H9 (cell line): Measurements from ENCODE around the gene PREB. TPM values are rescaled to one million over a fixed set of nuclear protein-coding genes. Genes with fewer than 3 reads are reported as not detected.
A peak's percentile ranks its signal among the peaks of the same experiment; 100 is the strongest.

Experiments
- DNase-seq: peaks from one replicate; pipeline ENCODE4 v3.0.0-alpha.2; 2017
- H2AFZ ChIP-seq: one replicate; pipeline ENCODE4 v1.6.1; 2013; ENCODE audit warnings: mild to moderate bottlenecking, low read length, control low read depth, moderate library complexity
- H2AK5ac ChIP-seq: 2 replicates; pipeline ENCODE4 v1.6.1; 2013; ENCODE audit warnings: low read length, control low read depth, mixed read lengths; ENCODE audit not compliant: insufficient read length
- H2BK120ac ChIP-seq: one replicate; pipeline ENCODE4 v1.6.1; 2013; ENCODE audit warnings: low read depth, mild to moderate bottlenecking, low read length, control low read depth, inconsistent platforms; ENCODE audit not compliant: poor library complexity, severe bottlenecking
- H2BK12ac ChIP-seq: 2 replicates; pipeline ENCODE4 v1.6.1; 2013; ENCODE audit warnings: low read length, control low read depth, mixed read lengths, low read depth; ENCODE audit not compliant: insufficient read length
- H2BK15ac ChIP-seq: 2 replicates; pipeline ENCODE4 v1.6.1; 2013; ENCODE audit warnings: low read depth, low read length, control low read depth
- H2BK20ac ChIP-seq: one replicate; pipeline ENCODE4 v1.6.1; 2013; ENCODE audit warnings: low read depth, mild to moderate bottlenecking, low read length, control low read depth, inconsistent platforms; ENCODE audit not compliant: poor library complexity, severe bottlenecking
- H2BK5ac ChIP-seq: 2 replicates; pipeline ENCODE4 v1.6.1; 2013; ENCODE audit warnings: low read length, control low read depth, mixed read lengths; ENCODE audit not compliant: insufficient read length
- H3K14ac ChIP-seq: 2 replicates; pipeline ENCODE4 v1.6.1; 2013; ENCODE audit warnings: low read length, control low read depth; ENCODE audit not compliant: insufficient read depth
- H3K18ac ChIP-seq: 2 replicates; pipeline ENCODE4 v1.6.1; 2013; ENCODE audit warnings: low read depth, mild to moderate bottlenecking, mixed read lengths, low read length, control low read depth; ENCODE audit not compliant: insufficient read length
- H3K23ac ChIP-seq: 2 replicates; pipeline ENCODE4 v1.6.1; 2013; ENCODE audit warnings: low read length, control low read depth, mixed read lengths, low read depth; ENCODE audit not compliant: insufficient read length
- H3K23me2 ChIP-seq: 2 replicates; pipeline ENCODE4 v1.6.1; 2013; ENCODE audit warnings: low read depth, mild to moderate bottlenecking, mixed read lengths, low read length, control low read depth; ENCODE audit not compliant: insufficient read length, poor library complexity, severe bottlenecking
- H3K27ac ChIP-seq: 2 replicates; pipeline ENCODE4 v1.5.1; 2013; ENCODE audit warnings: low read length, control low read depth, mixed read lengths, low read depth; ENCODE audit not compliant: insufficient read length
- H3K27me3 ChIP-seq: 2 replicates; pipeline ENCODE4 v1.6.1; 2013; ENCODE audit warnings: low read length, control low read depth, inconsistent platforms; ENCODE audit not compliant: insufficient read depth
- H3K4ac ChIP-seq: 2 replicates; pipeline ENCODE4 v1.6.1; 2013; ENCODE audit warnings: low read depth, mild to moderate bottlenecking, control low read depth, inconsistent platforms, low read length, moderate library complexity
- H3K4me1 ChIP-seq: 2 replicates; pipeline ENCODE4 v1.6.1; 2013; ENCODE audit warnings: low read length, control low read depth, inconsistent platforms; ENCODE audit not compliant: insufficient read depth
- H3K4me2 ChIP-seq: 2 replicates; pipeline ENCODE4 v1.6.1; 2013; ENCODE audit warnings: low read length, control low read depth, mixed read lengths; ENCODE audit not compliant: insufficient read length, insufficient read depth
- H3K56ac ChIP-seq: 2 replicates; pipeline ENCODE4 v1.6.1; 2013; ENCODE audit warnings: low read depth, mild to moderate bottlenecking, mixed read lengths, low read length, control low read depth; ENCODE audit not compliant: insufficient read length
- H3K79me1 ChIP-seq: 2 replicates; pipeline ENCODE4 v1.6.1; 2013; ENCODE audit warnings: low read depth, mild to moderate bottlenecking, moderate library complexity, low read length, control low read depth, inconsistent platforms; ENCODE audit not compliant: insufficient read depth, poor library complexity, severe bottlenecking
- H3K79me2 ChIP-seq: 2 replicates; pipeline ENCODE4 v1.6.1; 2013; ENCODE audit warnings: low read length, control low read depth, inconsistent platforms; ENCODE audit not compliant: insufficient read depth
- H3K9ac ChIP-seq: 2 replicates; pipeline ENCODE4 v1.6.1; 2013; ENCODE audit warnings: low read length, control low read depth, mixed read lengths; ENCODE audit not compliant: insufficient read length; ENCODE audit errors: extremely low read depth
- H3K9me3 ChIP-seq: one replicate; pipeline ENCODE4 v1.6.1; 2013; ENCODE audit warnings: low read depth, low read length, inconsistent platforms; ENCODE audit not compliant: control insufficient read depth
- H3T11ph ChIP-seq: one replicate; pipeline ENCODE4 v1.6.1; 2013; ENCODE audit warnings: mild to moderate bottlenecking, low read length, control low read depth, inconsistent platforms
- H4K20me1 ChIP-seq: one replicate; pipeline ENCODE4 v1.6.1; 2013; ENCODE audit not compliant: control insufficient read depth, insufficient read length, insufficient read depth
- H4K5ac ChIP-seq: 2 replicates; pipeline ENCODE4 v1.6.1; 2013; ENCODE audit warnings: low read depth, mild to moderate bottlenecking, mixed read lengths, low read length, control low read depth; ENCODE audit not compliant: insufficient read length
- H4K8ac ChIP-seq: replicated peaks from 2 replicates; pipeline ENCODE4 v1.6.1; 2013; ENCODE audit warnings: low read length, control low read depth, mixed read lengths, low read depth; ENCODE audit not compliant: insufficient read length
- H4K91ac ChIP-seq: 2 replicates; pipeline ENCODE4 v1.6.1; 2013; ENCODE audit warnings: low read depth, mild to moderate bottlenecking, moderate library complexity, mixed read lengths, low read length, control low read depth; ENCODE audit not compliant: insufficient read length
- H3K27ac Mint-ChIP-seq, 3 experiments: 2 replicates in 2 of 3; 3 replicates in 1 of 3; pipeline ENCODE4 v1.8.0; 2020 to 2021; ENCODE audit warnings: mixed read lengths in 3 of 3, mild to moderate bottlenecking in 1 of 3, moderate library complexity in 1 of 3
- H3K27me3 Mint-ChIP-seq: 2 replicates; pipeline ENCODE4 v1.8.0; 2021; ENCODE audit warnings: low read depth, mild to moderate bottlenecking, moderate library complexity, mixed read lengths
- H3K36me3 Mint-ChIP-seq, 3 experiments: 2 replicates in 2 of 3; 3 replicates in 1 of 3; pipeline ENCODE4 v1.8.0; 2020 to 2021; ENCODE audit warnings: low read depth in 3 of 3, mixed read lengths in 3 of 3; ENCODE audit not compliant: insufficient read depth in 1 of 3
- H3K4me1 Mint-ChIP-seq, 2 experiments: 2 replicates each; pipeline ENCODE4 v1.8.0; 2020; ENCODE audit warnings: mixed read lengths in 2 of 2
- H3K4me3 Mint-ChIP-seq, 2 experiments: 2 replicates in 1 of 2; 3 replicates in 1 of 2; pipeline ENCODE4 v1.8.0; 2020 to 2021; ENCODE audit warnings: mild to moderate bottlenecking in 2 of 2, mixed read lengths in 2 of 2, moderate library complexity in 1 of 2
- H3K9me3 Mint-ChIP-seq, 2 experiments: 2 replicates in 1 of 2; 3 replicates in 1 of 2; pipeline ENCODE4 v1.8.0; 2020; ENCODE audit warnings: mild to moderate bottlenecking in 2 of 2, mixed read lengths in 2 of 2, moderate library complexity in 1 of 2
- CTCF ChIP-seq: fragments of 200-600 bp; sonication (generic); conservative IDR thresholded peaks from 3 replicates; pipeline ENCODE4 v1.8.0; 2021; ENCODE audit warnings: antibody characterized with exemption, mild to moderate bottlenecking
- WGBS: extraction: QIAGEN DNeasy Blood & Tissue Kit; methylation state at CpG from one replicate; pipeline ENCODE4 v1.1.7; 2013; ENCODE audit warnings: missing lambda C conversion rate, low lambda C conversion rate, mixed read lengths; ENCODE audit not compliant: insufficient read length; ENCODE audit errors: extremely low coverage; 5-methylcytosine and 5-hydroxymethylcytosine counted together
- total RNA-seq: library from RNA; stranded (reverse); gene quantifications from 2 replicates; pipeline ENCODE4 v1.2.1, GENCODE V29; 2021

Gene PREB
- total RNA-seq, 1 experiment from 2014 or later, result 43.6 TPM

- no peaks in the 10 kb centered on the region for H3K27me3 Mint-ChIP-seq
- peaks cover 0 to 1% (median 0%) of the 10 kb centered on the region in 3 experiments; a peak in 3 of 7 replicates for H3K36me3 Mint-ChIP-seq
- no peak overlapping the region for H3K14ac ChIP-seq
- no peak overlapping the region for H2BK20ac ChIP-seq
- no peak overlapping the region for H2BK5ac ChIP-seq
- WGBS, result no CpG with 5 or more reads among the region's 2 CpGs
- DNase-seq, result no peak
- no peak overlapping the region for H3K9ac ChIP-seq
- H2BK120ac ChIP-seq, result no peak overlapping the region
- no peak overlapping the region for H4K91ac ChIP-seq
- no peak overlapping the region for H2AFZ ChIP-seq
- H3K4me1 ChIP-seq, result no peaks in the 10 kb centered on the region
- no peak overlapping the region for H3K27ac Mint-ChIP-seq
- H3K18ac ChIP-seq, result no peak overlapping the region
- H3K4me2 ChIP-seq, result peak overlapping the region; percentile 22
- no peak overlapping the region for H4K5ac ChIP-seq
- no peak overlapping the region for H3K23ac ChIP-seq
- H3K27me3 ChIP-seq, result no peaks in the 10 kb centered on the region
- no peaks in the 10 kb centered on the region for H3K79me2 ChIP-seq
- H4K20me1 ChIP-seq, result peaks cover 3% of the 10 kb centered on the region
- H2BK12ac ChIP-seq, result no peak overlapping the region
- H2BK15ac ChIP-seq, result no peak overlapping the region
- H3K4me3 Mint-ChIP-seq, result no peak overlapping the region
- no peaks in the 10 kb centered on the region for H3K23me2 ChIP-seq
- H3K79me1 ChIP-seq, result no peaks in the 10 kb centered on the region
- H3K9me3 Mint-ChIP-seq, result no peaks in the 10 kb centered on the region; a peak in 1 of 5 replicates
- H3K4me1 Mint-ChIP-seq, result peaks cover 8 to 10% of the 10 kb centered on the region in 2 experiments
- no peak overlapping the region for H2AK5ac ChIP-seq
- H4K8ac ChIP-seq, result no peak overlapping the region
- no peaks in the 10 kb centered on the region for H3K9me3 ChIP-seq
- H3K27ac ChIP-seq, result no peak overlapping the region
- no peak for TF ChIP-seq CTCF
- H3K56ac ChIP-seq, result no peak overlapping the region
- H3T11ph ChIP-seq, result no peak overlapping the region
- no peak overlapping the region for H3K4ac ChIP-seq
Measured at GRCh38 chr2:27095427-27095744, 39.0 kb downstream of the PREB start.
